Adipose tissue (tissue), 3 donors: ENCODE results near the gene KRT13. TPM values are rescaled to one million over a fixed set of nuclear protein-coding genes. Genes with fewer than 3 reads are reported as not detected.

Experiments
- H3K27ac ChIP-seq: one replicate; pipeline ENCODE4 v1.5.1; 2013; ENCODE audit warnings: low read depth, low read length
- WGBS, 3 donors: extraction: QIAGEN DNeasy Blood & Tissue Kit; methylation state at CpG; one replicate each; pipeline ENCODE4 v1.1.7; 2013; 5-methylcytosine and 5-hydroxymethylcytosine counted together
- polyA plus RNA-seq, 3 donors: library from polyadenylated mRNA; stranded (reverse); fragments of 200-250 nt; gene quantifications; one replicate each; pipeline ENCODE4 v1.2.3, GENCODE V29; 2013
- donor health status: healthy with polysubstance abuse.
- donor health status: Bipolar disorder and iron deficiency.
- donor health status: healthy.

The KRT13 gene
- polyA plus RNA-seq, 3 donors = 2.6 to 53.0 (median 3.2) TPM

DNA sequence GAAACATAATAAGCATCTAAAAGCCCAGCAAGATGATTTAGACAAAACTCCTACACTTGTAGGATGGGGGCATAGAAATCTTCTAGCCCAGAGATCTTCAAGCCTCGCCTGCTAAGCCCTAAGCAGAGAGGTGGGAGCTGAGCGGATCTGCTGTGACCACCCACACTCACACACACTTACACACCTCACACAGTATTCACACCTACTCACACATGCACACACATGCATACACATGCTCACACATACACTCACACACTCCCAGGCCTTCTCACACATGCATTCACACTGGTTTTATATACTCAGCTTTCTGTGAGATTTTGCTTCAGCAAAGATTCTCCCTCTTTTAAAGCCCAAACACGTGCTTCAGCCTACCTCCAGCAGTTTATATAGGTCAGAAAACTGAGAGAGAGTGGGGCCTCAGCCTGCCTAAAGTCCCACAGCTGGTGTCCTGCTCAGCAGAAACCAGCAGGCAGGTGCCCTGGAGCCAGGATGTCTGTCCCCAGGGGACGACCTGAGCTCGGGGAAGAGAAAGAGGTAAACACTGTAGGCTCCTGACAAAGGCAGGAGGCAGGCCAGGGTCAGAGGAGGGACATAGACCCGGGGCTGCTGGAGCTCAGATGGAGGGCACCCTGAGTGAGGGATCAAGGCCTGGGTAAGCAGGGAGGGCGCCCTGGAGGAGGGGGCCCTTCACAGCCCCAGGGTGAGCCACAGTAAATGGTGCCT is 34.7 kb upstream of the KRT13 start:
- no peak overlapping the region for H3K27ac ChIP-seq
- WGBS, 3 donors = 63 to 82% (median 65%) methylated on average over 7 of the region's 7 CpGs

DNA sequence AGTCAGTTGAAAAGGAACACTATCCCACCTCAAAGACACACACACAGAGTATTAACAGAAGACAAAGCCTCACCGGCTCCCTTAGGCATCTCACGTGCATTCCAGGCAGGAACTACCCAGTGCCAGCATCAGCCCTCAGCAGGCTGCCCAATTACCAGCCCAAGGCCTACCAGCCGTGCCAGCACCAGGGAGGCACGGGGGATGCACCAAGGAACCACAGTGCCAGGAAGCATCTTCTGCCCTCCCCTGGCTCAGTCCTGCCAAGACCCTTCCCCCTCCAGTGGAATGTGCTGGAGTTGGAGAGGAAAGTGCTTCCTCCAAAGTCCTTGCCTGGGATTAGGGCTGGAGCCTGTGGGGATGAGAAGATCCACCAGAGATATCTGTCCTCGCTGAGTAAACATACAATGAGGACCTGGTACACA is 33.7 kb upstream of the KRT13 start:
- 77 to 85% (median 78%) methylated on average over 5 of the region's 5 CpGs for WGBS, 3 donors
- H3K27ac ChIP-seq = no peak overlapping the region

DNA sequence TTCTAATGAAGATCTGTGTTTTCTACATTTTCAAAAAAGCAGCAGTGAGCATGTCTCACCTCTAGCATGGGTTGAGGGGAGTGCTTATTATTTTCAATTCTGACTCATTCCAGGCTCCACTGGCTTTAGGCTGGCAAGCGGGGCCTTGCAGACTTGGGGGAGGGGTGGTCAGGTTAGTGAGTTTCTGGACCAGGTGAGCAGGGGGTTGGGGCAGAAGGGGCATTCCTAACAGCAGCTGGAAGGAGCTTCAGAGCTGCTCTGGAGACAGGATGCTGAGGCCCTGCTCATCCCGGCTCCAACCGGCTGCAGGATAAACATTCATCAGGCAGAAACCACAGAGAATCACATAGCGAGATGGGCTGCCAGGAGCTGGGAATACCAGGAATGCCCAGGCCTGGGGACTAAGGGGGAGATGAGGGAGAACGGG is 33.2 kb upstream of the KRT13 start:
- H3K27ac ChIP-seq = no peak overlapping the region
- WGBS, 3 donors = 73 to 88% (median 77%) methylated on average over 5 of the region's 5 CpGs

DNA sequence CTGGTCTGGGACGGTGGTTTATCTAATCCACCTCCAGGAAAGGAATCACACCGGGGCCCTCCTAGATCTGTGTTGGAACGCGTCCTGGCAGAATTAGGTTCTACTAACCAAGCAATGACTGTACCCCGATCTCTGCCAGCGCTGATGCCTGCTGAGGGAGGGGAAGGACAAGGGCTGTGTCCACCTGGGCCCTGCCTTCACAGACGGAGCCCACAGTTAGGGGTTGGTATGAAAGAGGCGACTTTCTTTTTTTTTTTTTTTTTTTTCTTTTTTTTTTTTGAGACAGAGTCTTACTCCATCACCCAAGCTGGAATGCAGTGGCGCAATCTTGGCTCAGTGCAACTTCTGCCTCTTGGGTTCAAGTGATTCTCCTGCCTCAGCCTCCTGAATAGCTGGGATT is 32.6 kb upstream of the KRT13 start:
- WGBS, 3 donors = 78 to 88% (median 79%) methylated on average over 9 of the region's 9 CpGs
- no peak overlapping the region for H3K27ac ChIP-seq

DNA sequence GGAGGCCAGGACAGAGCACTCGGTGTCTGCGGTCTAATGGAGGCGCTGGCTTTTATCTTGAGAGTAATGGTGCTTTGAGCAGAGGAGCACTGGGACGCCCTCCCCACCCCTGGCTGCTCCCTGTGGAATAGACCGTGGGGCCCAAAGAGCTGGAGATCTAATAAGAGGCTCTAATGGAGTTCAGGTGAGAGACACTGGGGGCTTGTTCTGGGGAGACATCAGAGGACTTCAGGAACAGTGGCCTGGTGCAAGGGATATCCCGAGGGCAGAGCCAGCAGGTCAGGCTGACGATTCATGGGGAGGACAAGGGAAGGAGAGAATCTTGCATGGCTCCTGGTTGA is 32.2 kb upstream of the KRT13 start:
- no peak overlapping the region for H3K27ac ChIP-seq
- WGBS, 3 donors = 75 to 93% (median 85%) methylated on average over 7 of the region's 7 CpGs

DNA sequence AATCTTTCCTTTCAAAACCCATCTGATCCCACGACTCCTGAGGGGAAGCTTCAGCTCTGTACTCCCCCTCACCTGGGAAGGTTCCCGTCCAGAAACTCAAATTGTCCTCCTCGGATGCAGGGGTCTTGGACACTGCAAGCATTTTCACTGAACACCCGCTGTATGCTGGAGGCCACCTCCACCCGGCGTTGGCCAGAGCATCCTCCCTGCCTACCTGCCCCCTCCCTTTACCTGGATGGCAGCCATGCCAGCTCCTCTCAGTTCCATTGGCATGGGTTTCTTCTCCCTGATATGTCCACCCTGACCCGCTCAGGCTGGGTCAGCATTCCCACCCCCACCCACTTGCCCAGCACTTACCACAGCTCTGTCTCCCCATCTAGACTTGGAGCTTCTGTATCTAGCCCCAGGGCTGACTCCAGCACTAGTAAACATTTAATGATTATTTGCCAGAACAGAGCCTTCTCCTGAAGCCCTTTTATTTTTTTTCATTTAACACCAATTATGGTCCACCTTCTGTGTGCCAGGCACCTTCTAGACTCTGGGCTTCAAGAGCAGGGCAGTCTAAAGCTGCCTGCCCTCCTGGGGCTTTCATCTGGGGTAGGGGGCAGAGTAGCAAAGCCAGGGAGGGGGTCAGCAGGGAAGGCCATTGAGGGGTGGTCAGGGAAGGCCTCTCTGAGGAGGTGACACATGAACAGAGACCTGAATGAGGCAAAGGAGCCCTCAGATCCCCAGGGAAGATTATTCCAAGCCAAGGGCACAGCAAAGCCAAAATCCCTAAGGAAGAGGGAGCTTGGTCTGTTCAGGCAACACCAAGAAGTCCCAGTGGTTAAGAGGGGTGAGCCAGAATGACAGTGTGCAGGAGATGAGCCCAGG is 31.6 kb upstream of the KRT13 start:
- no peak overlapping the region for H3K27ac ChIP-seq

DNA sequence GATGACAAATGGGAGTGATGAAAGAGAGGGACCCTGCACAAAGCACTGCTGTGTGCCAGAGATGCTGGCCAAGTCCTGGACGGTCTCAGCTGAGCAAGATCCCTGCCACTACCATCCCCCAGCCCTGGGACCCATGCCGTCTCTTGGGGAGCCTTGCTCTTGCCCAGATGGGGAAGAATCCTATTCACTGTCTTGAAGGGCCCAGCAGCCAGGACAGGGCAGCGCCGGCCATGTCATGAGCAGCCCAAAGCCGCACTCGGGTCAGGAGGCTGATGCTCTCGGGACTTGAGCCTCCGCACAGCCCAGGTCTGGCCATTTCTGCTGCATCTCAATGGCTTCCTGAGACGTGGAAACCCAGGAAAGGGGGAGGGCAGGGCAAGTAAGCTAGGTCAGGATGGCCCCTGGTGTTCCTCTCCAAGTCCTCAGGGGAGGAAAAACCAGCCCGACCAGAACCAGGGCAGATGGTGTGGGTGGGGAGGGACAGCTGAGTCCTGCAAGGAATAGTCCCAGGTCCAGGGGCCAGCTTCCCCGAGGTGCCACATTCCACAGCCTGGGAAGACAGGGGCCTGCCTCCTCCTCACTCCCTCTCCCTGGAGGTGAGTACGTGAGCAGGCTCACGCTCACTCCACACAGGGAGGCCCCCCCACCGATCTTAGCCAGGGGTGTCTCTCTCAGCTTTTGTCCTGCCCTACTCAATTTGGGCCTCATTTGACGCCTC is 30.5 kb upstream of the KRT13 start:
- WGBS, 3 donors = 64 to 66% (median 65%) methylated on average over 15 of the region's 15 CpGs
- no peak overlapping the region for H3K27ac ChIP-seq

More for the DNA sequence above, 31.6 kb upstream of the KRT13 start:
- 81 to 87% (median 85%) methylated on average over 7 of the region's 7 CpGs for WGBS, 3 donors

DNA sequence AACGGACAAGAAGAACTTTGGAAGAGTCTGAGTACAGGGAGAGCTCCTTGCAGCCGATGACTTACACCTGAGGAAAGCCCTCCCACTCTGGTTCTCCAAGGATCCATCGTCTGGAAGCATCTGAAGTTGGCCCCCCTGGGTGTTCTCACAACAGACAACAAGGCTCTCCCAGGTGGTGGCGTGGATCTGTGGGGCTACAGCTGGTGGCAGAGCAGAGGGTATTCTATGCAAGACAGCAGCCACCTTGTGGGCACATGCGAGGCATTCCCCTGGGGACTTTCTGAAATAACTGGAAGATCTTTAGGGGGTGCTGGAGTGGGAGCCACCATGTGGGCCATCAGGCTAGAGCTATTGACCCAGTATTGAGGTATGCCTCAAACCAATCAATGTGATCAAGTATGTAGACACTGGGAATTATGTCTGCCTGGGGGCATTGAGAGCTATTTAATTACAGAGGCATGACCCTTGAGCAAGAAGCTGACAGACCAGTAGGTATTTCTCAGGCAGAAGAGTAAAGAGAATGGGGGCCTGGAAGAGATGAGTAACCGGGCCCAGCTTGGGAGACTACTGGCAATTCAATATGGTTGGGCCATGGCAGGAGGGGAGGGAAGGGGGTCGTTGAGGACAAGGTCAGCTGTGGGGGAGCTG is 29.6 kb upstream of the KRT13 start:
- 71 to 76% (median 73%) methylated on average over 7 of the region's 7 CpGs for WGBS, 3 donors
- H3K27ac ChIP-seq = no peak overlapping the region

DNA sequence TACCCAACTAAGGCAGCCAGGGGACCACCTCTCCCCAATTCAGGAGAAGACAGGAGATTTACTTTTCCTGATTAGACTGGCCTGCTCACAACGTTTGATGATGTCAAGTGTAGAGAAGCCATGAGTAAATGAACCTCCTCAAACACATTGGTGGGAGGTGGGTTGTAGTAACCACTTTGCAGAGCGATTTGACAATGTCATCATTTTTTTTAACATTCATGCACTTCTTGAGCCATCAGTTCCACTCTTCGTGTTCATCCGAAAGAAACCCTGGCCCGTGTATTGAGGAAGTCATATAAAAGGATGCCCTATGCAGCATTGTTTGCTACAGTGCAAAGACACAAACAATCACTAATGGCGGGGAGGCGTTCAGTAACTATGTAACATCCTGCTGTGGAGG is 28.2 kb upstream of the KRT13 start:
- 75 to 84% (median 82%) methylated on average over 7 of the region's 7 CpGs for WGBS, 3 donors
- no peak overlapping the region for H3K27ac ChIP-seq

DNA sequence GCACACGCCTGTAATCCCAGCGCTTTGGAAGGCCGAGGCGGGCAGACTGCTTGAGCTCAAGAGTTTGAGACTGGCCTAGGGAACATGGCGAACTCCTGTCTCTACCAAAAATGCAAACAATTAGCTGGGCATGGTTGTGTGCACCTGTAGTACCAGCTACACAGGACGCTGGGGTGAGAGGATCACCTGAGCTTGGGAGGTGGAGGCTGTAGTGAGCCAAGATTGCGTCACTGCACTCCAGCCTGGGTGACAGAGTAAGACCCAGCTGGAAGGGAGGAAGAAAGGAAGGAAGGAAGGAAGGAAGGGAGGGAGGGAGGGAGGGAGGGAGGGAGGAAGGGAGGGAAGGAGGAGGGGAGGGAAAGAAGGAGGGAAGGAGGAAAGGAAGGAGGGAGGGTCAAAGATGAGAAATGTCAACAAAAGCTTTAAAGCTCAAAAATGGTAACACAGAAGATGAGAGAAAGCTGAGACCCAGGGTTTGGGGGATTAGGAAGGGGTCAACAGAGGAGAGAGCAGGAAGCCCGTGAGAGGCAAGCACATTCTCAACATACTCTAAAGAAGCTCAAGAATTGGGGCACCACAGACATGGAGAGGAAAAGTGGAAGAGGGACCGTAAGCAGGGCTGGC is 27.6 kb upstream of the KRT13 start:
- no peak overlapping the region for H3K27ac ChIP-seq
- WGBS, 3 donors = 77 to 88% (median 81%) methylated on average over 9 of the region's 9 CpGs

DNA sequence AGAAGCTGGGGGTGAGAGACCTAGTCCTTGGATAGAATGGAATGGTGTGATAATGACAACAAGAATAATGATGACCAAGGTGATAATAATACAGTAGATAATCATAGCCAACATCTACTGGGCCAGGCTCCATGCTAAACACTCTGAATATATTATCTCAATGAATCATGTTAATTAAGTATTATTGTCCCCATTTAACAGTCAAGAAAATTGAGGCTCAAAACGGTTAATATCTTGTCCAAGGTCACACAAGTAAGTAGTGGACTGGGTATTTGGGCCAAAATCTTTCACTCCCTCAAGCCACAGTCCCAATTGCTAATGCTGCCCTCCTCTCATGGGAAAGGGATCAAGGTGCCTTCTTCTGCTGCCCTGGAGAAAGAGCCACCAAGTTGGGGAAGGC is 26.6 kb upstream of the KRT13 start:
- WGBS, 3 donors = 47 to 79% (median 72%) methylated on average over 1 of the region's 1 CpG

DNA sequence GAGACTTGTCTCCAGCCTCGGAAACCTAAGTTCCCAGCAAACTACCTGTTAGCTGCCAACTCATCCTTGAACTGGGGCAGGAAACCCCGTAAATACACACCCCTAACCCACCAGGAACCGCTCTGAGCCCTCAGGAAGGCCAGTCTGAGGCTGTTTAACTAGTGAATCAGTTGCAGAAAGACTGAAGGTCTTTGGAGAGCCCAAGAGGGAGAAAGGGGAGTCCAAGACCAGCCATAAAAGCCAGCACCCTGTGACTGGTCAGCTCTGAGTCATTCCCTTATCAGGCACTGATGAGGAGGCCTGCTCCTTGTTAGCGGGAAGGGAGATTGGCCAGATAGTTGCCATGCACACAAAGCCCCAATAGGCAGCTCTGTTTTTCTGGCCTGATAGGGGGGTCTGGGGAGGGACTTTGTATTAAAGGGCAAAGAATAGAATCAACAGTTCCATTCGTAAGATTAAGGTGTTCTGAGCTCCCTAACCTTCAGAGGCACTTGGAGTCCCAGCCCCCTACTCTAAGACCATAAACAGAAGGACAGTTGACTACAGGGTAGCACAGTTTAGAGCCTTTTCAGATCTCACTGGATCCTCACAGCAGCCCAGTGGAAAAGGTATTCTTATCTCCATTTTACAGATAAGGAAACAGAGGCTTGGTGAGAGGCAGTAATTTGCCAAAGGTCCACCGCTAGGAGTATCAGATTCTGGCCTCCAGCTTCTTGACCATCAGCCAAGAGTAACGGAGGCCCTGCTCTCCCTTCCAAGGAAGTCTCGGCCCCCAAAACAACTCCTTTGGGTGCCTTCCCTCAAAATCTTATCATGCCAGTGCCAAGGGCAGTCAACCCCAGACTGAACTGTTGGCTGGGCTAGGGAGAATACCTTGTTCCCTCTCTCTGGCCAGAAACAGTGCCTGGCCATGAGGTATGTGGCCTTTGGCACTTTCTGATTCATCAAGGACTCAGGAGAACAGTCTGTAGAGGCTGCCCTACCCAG is 24.9 kb upstream of the KRT13 start:
- H3K27ac ChIP-seq = no peak overlapping the region
- WGBS, 3 donors = 64 to 76% (median 69%) methylated on average over 8 of the region's 8 CpGs

More for the DNA sequence above, 26.6 kb upstream of the KRT13 start:
- H3K27ac ChIP-seq = no peak overlapping the region

DNA sequence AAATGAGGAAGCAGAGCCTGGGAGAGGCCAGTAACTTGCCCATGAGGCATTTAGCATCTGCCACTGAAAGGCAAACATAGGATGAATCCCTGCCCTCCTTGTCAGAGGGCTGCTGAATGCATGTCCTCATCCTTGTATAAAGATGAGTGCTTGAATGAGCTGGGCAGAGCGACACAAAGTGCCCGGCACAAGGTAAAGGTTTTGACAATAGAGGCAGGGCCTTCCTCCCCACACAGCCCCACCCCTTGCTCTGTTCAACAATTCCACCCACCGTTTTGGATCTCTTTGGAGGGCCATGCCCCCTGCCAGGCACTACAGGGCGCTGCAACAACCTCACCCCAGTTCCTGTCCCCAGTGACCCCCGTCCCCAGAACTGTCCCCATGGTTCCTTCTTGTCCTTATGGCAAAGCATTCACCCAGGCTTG is 24.1 kb upstream of the KRT13 start:
- H3K27ac ChIP-seq = no peak overlapping the region
- 66 to 89% (median 73%) methylated on average over 5 of the region's 5 CpGs for WGBS, 3 donors

DNA sequence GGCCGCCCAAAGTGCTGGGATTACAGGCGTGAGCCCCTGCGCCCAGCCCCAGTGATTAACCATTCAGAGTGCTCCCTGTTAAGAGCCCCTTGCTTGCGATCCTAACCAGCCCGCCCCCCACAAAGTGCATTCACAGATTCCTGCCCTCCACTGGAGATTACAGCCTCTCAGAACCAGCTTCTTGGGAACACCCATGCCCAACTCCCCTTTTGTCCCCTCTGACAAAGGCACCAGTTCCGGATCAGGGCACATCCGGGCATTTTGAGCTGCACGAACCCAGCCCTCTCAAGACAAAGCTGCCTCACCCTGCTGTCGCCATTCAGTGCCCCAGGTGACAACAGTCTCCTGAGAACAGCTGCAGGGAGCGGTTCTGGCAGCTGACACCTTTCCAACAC is 23.5 kb upstream of the KRT13 start:
- WGBS, 3 donors = 56 to 83% (median 56%) methylated on average over 10 of the region's 10 CpGs
- no peak overlapping the region for H3K27ac ChIP-seq

DNA sequence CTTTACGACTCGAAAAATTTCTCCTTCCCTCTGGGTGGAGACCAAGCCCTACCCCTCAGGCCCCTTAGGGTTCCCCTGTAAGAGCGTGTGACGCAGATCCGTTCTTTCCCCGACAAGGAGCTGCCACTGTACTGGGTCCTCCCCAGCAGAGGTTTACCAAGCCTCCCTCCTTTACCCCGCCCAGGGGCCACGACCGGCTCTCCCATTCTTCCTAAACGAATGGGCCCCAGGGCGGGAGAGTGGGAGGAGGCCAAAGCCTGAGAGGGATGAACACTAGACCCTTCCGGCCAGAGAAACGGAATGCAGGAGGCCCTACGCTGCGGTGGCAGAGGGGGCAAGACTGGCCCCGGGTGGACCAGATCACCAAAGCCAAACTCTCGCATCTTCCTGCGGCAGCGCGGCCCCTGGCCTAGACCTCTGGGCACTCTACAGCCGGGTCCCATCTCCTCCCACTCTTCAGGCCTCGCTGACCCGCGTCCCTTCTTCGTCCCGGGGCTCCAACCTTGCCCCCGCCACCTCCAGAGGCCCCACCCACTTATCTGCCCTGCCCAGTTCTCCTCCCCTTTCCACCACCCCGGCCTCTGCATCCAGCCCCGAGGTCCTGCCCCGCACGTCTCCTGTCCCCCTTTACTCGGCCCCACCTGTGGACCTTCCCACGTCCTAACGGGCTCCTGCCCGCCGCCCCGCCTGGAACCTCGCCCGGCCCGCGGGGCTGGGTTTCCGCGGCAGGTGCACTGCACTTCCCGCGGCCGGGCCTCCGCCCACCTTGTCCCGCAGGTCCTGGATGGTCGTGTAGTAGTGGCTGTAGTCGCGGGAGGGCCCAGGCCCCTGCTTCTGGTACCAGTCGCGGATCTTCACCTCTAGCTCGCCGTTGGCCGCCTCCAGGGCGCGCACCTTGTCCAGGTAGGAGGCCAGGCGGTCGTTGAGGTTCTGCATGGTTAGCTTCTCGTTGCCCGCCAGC is 21.9 kb upstream of the KRT13 start:
- H3K27ac ChIP-seq = no peak overlapping the region
- 7 to 12% (median 10%) methylated on average over 56 to 62 of the region's 62 CpGs for WGBS, 3 donors

DNA sequence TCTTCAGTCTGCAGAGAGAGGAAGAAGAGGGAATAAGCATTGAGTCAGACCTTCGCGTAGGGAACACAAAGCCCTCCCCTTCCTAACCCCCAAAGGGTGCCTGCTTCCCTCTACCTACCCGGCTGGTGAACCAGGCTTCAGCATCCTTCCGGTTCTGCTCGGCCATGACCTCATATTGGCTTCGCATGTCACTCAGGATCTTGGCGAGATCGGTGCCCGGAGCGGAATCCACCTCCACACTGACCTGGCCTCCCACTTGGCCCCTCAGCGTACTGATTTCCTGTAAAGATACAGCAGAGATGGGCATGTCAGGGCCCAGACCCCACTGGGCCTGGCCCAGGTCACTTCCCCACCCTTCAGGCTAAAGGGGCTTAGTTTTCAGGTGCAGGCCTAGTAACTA is 18.8 kb upstream of the KRT13 start:
- no peak overlapping the region for H3K27ac ChIP-seq
- 83 to 89% (median 86%) methylated on average over 11 of the region's 11 CpGs for WGBS, 3 donors
